ENCODE measurements around the gene PIEZO1.

The PIEZO1 gene

DNA sequence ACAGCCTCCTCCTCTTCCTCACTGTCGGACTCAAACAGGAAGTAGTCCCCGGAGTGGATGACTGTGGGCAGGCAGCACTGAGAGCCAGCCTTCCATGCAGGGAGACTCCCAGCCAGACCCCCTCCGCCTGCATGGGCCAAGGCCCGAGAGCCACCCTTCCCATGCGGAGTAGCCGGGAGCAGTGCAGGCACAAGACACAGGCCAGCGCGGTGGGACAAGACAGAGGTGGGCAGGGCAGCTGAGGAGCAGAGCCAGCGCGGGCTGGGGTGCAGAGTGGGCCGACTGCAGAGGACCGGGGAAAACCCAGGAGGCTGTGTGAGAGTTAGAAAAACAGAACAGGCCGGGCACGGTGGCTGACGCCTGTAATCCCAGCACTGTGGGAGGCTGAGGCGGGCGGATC lies 61.1 kb downstream of the PIEZO1 start:
- TF ChIP-seq, protein P1, sequence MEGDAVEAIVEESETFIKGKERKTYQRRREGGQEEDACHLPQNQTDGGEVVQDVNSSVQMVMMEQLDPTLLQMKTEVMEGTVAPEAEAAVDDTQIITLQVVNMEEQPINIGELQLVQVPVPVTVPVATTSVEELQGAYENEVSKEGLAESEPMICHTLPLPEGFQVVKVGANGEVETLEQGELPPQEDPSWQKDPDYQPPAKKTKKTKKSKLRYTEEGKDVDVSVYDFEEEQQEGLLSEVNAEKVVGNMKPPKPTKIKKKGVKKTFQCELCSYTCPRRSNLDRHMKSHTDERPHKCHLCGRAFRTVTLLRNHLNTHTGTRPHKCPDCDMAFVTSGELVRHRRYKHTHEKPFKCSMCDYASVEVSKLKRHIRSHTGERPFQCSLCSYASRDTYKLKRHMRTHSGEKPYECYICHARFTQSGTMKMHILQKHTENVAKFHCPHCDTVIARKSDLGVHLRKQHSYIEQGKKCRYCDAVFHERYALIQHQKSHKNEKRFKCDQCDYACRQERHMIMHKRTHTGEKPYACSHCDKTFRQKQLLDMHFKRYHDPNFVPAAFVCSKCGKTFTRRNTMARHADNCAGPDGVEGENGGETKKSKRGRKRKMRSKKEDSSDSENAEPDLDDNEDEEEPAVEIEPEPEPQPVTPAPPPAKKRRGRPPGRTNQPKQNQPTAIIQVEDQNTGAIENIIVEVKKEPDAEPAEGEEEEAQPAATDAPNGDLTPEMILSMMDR (IDR thresholded peaks at IDR 0.05; ENCODE audit: borderline replicate concordance, control extremely low read depth, extremely low read depth, insufficient read depth, missing control alignments) = no peak
- in situ Hi-C loops (cut with MboI; ENCODE audit: low sequenced_read_pairs, unreplicated experiment) = no loop called here
- DNase-seq (ENCODE audit: low spot score) = no peak

- TF ChIP-seq, protein P1 (IDR thresholded peaks at IDR 0.05; ENCODE audit: borderline replicate concordance, control extremely low read depth, extremely low read depth, insufficient read depth, missing control alignments) = no peak
- DNase-seq (ENCODE audit: low spot score) = no peak
- in situ Hi-C loops (cut with MboI; ENCODE audit: low sequenced_read_pairs, unreplicated experiment) = no loop called here
These were observed 61.5 kb downstream of the PIEZO1 start for GRCh38 chr16:88723507-88723887.

- in situ Hi-C loops (cut with MboI; ENCODE audit: low sequenced_read_pairs, unreplicated experiment) = no loop called here
- TF ChIP-seq, protein P1 (IDR thresholded peaks at IDR 0.05; ENCODE audit: borderline replicate concordance, control extremely low read depth, extremely low read depth, insufficient read depth, missing control alignments) = no peak
- DNase-seq (ENCODE audit: low spot score) = no peak
These were observed 62.1 kb downstream of the PIEZO1 start for GRCh38 chr16:88722784-88723506.

DNA sequence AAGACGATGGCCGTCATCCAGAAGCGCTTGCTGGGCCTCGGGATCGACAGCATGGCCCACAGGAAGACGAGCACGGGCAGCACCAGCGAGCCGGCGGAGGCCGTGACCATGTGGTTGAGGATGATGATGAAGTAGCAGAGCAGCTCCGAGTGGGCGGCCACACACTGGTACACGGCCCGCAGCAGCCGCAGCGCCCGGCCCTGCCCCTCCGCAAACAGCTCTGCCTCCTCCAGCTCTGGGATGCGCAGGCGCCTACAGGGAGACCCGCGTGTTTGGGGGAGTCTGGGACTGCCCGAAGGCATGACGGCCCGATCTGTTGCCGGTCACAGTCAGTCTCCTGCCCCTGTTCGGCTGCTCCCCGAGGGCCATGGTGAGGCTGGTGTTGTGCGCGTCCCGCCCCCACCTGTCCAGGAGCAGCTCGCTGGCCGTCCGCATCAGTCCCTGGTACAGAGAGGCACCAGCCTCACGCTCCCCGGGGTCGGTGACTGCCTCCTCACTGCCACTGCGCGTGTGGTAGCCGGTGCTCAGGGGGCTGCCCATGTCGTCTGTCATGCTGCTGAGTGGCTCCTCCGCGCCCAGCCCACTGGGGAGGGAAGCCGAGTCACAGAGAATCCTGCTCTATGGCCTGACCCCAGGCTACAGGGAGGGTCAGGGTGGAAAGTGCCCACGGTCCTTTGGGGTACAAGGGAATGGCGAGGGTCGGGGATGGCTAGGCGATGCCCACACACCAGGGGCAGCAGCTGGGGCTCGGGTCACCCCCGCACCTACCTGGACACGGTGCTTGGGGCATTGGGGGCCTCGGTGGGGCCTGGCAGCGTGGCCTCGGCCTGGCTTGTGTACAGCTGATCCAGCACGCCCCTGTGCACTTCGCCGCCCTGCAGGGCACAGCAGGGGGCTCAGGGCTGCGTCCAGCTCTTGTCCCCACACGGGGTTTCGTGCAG lies 62.9 kb downstream of the PIEZO1 start:
- DNase-seq (ENCODE audit: low spot score) = no peak
- TF ChIP-seq, protein P1 (IDR thresholded peaks at IDR 0.05; ENCODE audit: borderline replicate concordance, control extremely low read depth, extremely low read depth, insufficient read depth, missing control alignments) = no peak
- in situ Hi-C loops (cut with MboI; ENCODE audit: low sequenced_read_pairs, unreplicated experiment) = no loop called here

DNA sequence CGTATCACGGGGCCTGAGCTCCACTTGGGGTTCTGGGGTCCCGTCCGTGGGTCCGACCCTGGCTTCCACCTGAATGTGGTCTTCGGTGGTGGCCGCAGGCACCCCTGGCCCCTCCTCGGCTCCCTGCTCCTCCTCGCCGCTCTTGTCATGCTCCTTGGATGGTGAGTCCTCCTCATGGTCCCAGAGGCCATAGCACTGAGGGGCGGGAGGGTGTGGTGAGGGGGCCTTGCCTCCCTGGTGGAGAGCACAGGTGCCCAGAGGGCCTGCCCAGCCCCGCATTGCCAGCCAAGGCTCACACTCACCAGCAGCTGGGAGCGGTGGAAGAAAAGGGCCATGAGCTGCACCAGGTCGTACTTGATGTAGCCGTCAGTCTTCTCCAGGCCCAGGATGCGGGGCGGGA lies 63.8 kb downstream of the PIEZO1 start:
- no peak for DNase-seq (ENCODE audit: low spot score)
- in situ Hi-C loops (cut with MboI; ENCODE audit: low sequenced_read_pairs, unreplicated experiment) = no loop called here
- TF ChIP-seq, protein P1 (IDR thresholded peaks at IDR 0.05; ENCODE audit: borderline replicate concordance, control extremely low read depth, extremely low read depth, insufficient read depth, missing control alignments) = no peak

- DNase-seq (ENCODE audit: low spot score) = no peak
- TF ChIP-seq, protein P1 (IDR thresholded peaks at IDR 0.05; ENCODE audit: borderline replicate concordance, control extremely low read depth, extremely low read depth, insufficient read depth, missing control alignments) = no peak
- in situ Hi-C loops (cut with MboI; ENCODE audit: low sequenced_read_pairs, unreplicated experiment) = no loop called here
These were observed 64.5 kb downstream of the PIEZO1 start for GRCh38 chr16:88720396-88720970.

All from GM13976 (cell line).